HepG2 (cell line): ENCODE results near the gene CFD. TPM values are rescaled to one million over a fixed set of nuclear protein-coding genes. Genes with fewer than 3 reads are reported as not detected.
A peak's percentile ranks its signal among the peaks of the same experiment; 100 is the strongest.

Source experiments
- ATAC-seq: fragments of 200-7000 bp; cut with Tn5 transposase; 3 replicates; pipeline ENCODE4 v1.9.1; 2020; ENCODE audit warnings: mild to moderate bottlenecking, moderate library complexity
- BruUV-seq: library from RNA; stranded (reverse); fragments of 400-500 nt; replicated peaks from 2 replicates; lab custom pipeline; 2021; lab: Mats Ljungman, UMichigan
- CTCF ChIA-PET: fragments of 300-600 bp; formaldehyde crosslinking; extraction: SDS; loops from one replicate; lab custom pipeline; 2021; ENCODE audit warnings: low total read pairs, inconsistent platforms, low intra/inter-chr PET ratio; lab: Yijun Ruan, JAX
- POLR2A ChIA-PET: fragments of 350-600 bp; sonication (Branson Sonifier 250); formaldehyde crosslinking; loops from one replicate; lab custom pipeline; 2020; ENCODE audit warnings: antibody characterized with exemption, inconsistent platforms; lab: Yijun Ruan, JAX
- DNase-seq: peaks from one replicate; pipeline ENCODE4 v3.0.0-alpha.2; 2015; ENCODE audit warnings: low spot score
- FAIRE-seq: peaks from 3 replicates; lab custom pipeline; 2011; peaks lifted over from hg19 to GRCh38; lab: Jason Lieb, UNC
- H2AFZ ChIP-seq: one replicate; pipeline ENCODE4 v1.6.1; 2011; ENCODE audit warnings: low read length, inconsistent platforms
- H3K27ac ChIP-seq: fragments of 300-600 bp; 3 replicates; pipeline ENCODE4 v1.8.0; 2011; ENCODE audit warnings: mixed run types, mild to moderate bottlenecking, mixed read lengths, low read length, inconsistent platforms; ENCODE audit not compliant: insufficient read depth; ENCODE audit errors: extremely low read length
- H3K27me3 ChIP-seq, 2 experiments: fragments of 200-600 bp in 1 of 2; 2 replicates in 1 of 2; 3 replicates in 1 of 2; pipeline versions ENCODE4 v1.6.0 to v1.8.0; 2011; ENCODE audit warnings: low read length in 2 of 2, mild to moderate bottlenecking in 2 of 2, moderate library complexity in 2 of 2, inconsistent platforms in 1 of 2; ENCODE audit not compliant: insufficient read depth in 2 of 2, control insufficient read depth in 1 of 2
- H3K36me3 ChIP-seq, 2 experiments: fragments of 200-600 bp in 1 of 2; replicated peaks in 1 of 2; 2 replicates in 1 of 2; 3 replicates in 1 of 2; pipeline versions ENCODE4 v1.5.1 to v1.8.0; 2011; ENCODE audit warnings: low read length in 2 of 2, inconsistent platforms in 1 of 2; ENCODE audit not compliant: insufficient read depth in 2 of 2, control insufficient read depth in 1 of 2
- H3K4me1 ChIP-seq: 2 replicates; pipeline ENCODE4 v1.5.1; 2012; ENCODE audit warnings: low read length, inconsistent platforms; ENCODE audit not compliant: insufficient read depth
- H3K4me2 ChIP-seq: 2 replicates; pipeline ENCODE4 v1.6.0; 2011; ENCODE audit warnings: low read depth, low read length, inconsistent platforms
- H3K4me3 ChIP-seq, 3 experiments: fragments of 200-600 bp in 1 of 3; sonication (generic), shearing (Covaris generic) in 1 of 3; replicated peaks in 1 of 3; 2 replicates each; pipeline ENCODE4 v1.5.1; 2011 to 2016; ENCODE audit warnings: low read length in 3 of 3, inconsistent platforms in 2 of 3, low read depth in 2 of 3, mild to moderate bottlenecking in 2 of 3, control low read depth in 1 of 3, mixed read lengths in 1 of 3; ENCODE audit not compliant: insufficient read depth in 1 of 3
- H3K79me2 ChIP-seq: one replicate; pipeline ENCODE4 v1.6.1; 2011; ENCODE audit warnings: low read length, inconsistent platforms; ENCODE audit not compliant: insufficient read depth
- H3K9ac ChIP-seq: 2 replicates; pipeline ENCODE4 v1.6.0; 2011; ENCODE audit warnings: mild to moderate bottlenecking, low read depth, low read length, inconsistent platforms; ENCODE audit not compliant: insufficient read depth
- H3K9me3 ChIP-seq: 2 replicates; pipeline ENCODE4 v1.5.1; 2012; ENCODE audit warnings: mild to moderate bottlenecking, low read length
- H4K20me1 ChIP-seq: 2 replicates; pipeline ENCODE4 v1.6.0; 2011; ENCODE audit warnings: inconsistent platforms, mild to moderate bottlenecking, low read length, moderate library complexity; ENCODE audit not compliant: insufficient read depth
- BRD4 ChIP-seq: sonication (generic); formaldehyde crosslinking; IDR thresholded peaks from 2 replicates; pipeline ENCODE4 v1.4.0; 2020; ENCODE audit warnings: missing genetic modification reagents
- ZNF205 ChIP-seq: IDR thresholded peaks from 2 replicates; pipeline ENCODE4 v1.6.1; 2018; ENCODE audit warnings: missing biosample characterization, missing genetic modification reagents
- WGBS: methylation state at CpG from one replicate; pipeline ENCODE4 v1.1.6; 2017; ENCODE audit warnings: low lambda C conversion rate; 5-methylcytosine and 5-hydroxymethylcytosine counted together
- in situ Hi-C: cut with HindIII; loops from 2 replicates; pipeline ENCODE4 v1.10.0; 2017; ENCODE audit warnings: low pct_unique_long_range_greater_than_20kb; ENCODE audit not compliant: extremely low pct_ligation_motif_present
- intact Hi-C: fragments of 100-400 bp; cut with micrococcal nuclease; formaldehyde crosslinking; loops from one replicate; pipeline ENCODE4 v1.10.0; 2022; ENCODE audit not compliant: unreplicated experiment
- polyA plus RNA-seq, 8 experiments: library from polyadenylated mRNA; depleted of rRNA in 3 of 8; stranded (reverse) in 7 of 8; unstranded in 1 of 8; fragments of >200 nt; fragmentation: Illumina TruSeq in 4 of 8; extraction: Trizol in 4 of 8; gene quantifications; 2 replicates each; pipeline versions ENCODE4 v1.2.1 to v1.2.3, GENCODE V29; 2011 to 2016; ENCODE audit warnings: low read depth in 4 of 8, missing spikeins in 1 of 8, mixed read lengths in 1 of 8; ENCODE audit not compliant: insufficient read depth in 1 of 8
- total RNA-seq, 5 experiments: library from RNA; depleted of rRNA; stranded (reverse); fragments of >200 nt; fragmentation: Illumina TruSeq; extraction: Trizol; gene quantifications; 2 replicates each; pipeline ENCODE4 v1.2.3, GENCODE V29; 2016; ENCODE audit warnings: low read depth in 1 of 5
- TF ChIP-seq, protein P1 (sequence below), 2 experiments: sonication (generic) in 1 of 2; formaldehyde crosslinking in 1 of 2; IDR thresholded peaks; 2 replicates each; pipeline versions ENCODE4 v1.4.0 to v1.6.1; 2018 to 2020; ENCODE audit warnings: missing genetic modification reagents in 2 of 2, borderline replicate concordance in 1 of 2, low read depth in 1 of 2, mild to moderate bottlenecking in 1 of 2, missing biosample characterization in 1 of 2
- TF ChIP-seq, protein P2 (sequence below): sonication (generic); formaldehyde crosslinking; IDR thresholded peaks from 2 replicates; pipeline ENCODE4 v1.8.0; 2022; ENCODE audit warnings: mild to moderate bottlenecking, missing genetic modification reagents; ENCODE audit not compliant: insufficient replicate concordance
- TF ChIP-seq, protein P3 (sequence below): sonication (generic); formaldehyde crosslinking; IDR thresholded peaks from 2 replicates; pipeline ENCODE4 v1.4.0; 2020; ENCODE audit warnings: mild to moderate bottlenecking, missing genetic modification reagents
- TF ChIP-seq, protein P4 (sequence below): sonication (generic); formaldehyde crosslinking; IDR thresholded peaks from 2 replicates; pipeline ENCODE4 v1.5.0; 2020; ENCODE audit warnings: missing genetic modification reagents, mild to moderate bottlenecking, borderline replicate concordance

Gene CFD
- total and polyA plus RNA-seq, 2 of the 13 experiments (the other 11 are each of a cell fraction or from before 2014, with no cell fraction given) = 2.3 to 4.6 TPM

DNA sequence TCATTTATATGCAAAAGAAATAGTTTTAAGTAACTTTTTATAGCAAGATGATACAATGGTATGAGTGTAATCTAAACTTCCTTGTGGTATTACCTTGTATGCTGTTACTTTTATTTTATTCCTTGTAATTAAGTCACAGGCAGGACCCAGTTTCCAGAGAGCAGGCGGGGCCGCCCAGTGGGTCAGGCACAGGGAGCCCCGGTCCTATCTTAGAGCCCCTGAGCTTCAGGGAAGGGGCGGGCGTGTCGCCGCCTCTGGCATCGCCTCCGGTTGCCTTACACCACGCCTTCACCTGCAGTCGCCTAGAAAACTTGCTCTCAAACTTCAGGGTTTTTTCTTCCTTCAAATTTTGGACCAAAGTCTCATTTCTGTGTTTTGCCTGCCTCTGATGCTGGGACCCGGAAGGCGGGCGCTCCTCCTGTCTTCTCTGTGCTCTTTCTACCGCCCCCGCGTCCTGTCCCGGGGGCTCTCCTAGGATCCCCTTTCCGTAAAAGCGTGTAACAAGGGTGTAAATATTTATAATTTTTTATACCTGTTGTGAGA lies 47.9 kb upstream of the CFD start:
- Histone ChIP-seq H3K9me3 (no peaks in the 10 kb centered on the region), H4K20me1 (peaks cover 45% of the 10 kb centered on the region), H3K36me3 (peaks cover 28 to 52% of the 10 kb centered on the region in 2 experiments; a peak in 4 of 5 replicates), H2AFZ (no peak overlapping the region), H3K79me2 (peaks cover 13% of the 10 kb centered on the region), H3K4me1 (no peaks in the 10 kb centered on the region), H3K9ac (no peak overlapping the region), H3K4me2 (no peak overlapping the region), H3K27ac (no peak overlapping the region), H3K27me3 (no peaks in the 10 kb centered on the region), H3K4me3 (no peak overlapping the region)
- intact Hi-C loops (no loop called here), in situ Hi-C loops (no loop called here)
- CTCF ChIA-PET = no interaction called here
- FAIRE-seq (no peak), DNase-seq (no peak), ATAC-seq (no peak)
- TF ChIP-seq, protein P1, sequence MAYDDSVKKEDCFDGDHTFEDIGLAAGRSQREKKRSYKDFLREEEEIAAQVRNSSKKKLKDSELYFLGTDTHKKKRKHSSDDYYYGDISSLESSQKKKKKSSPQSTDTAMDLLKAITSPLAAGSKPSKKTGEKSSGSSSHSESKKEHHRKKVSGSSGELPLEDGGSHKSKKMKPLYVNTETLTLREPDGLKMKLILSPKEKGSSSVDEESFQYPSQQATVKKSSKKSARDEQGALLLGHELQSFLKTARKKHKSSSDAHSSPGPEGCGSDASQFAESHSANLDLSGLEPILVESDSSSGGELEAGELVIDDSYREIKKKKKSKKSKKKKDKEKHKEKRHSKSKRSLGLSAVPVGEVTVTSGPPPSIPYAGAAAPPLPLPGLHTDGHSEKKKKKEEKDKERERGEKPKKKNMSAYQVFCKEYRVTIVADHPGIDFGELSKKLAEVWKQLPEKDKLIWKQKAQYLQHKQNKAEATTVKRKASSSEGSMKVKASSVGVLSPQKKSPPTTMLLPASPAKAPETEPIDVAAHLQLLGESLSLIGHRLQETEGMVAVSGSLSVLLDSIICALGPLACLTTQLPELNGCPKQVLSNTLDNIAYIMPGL (CRISPR knock-in tag; IDR thresholded peaks at IDR 0.05; ENCODE audit: borderline replicate concordance in 1 of 2, low read depth in 1 of 2) = no peak
- TF ChIP-seq, protein P2, sequence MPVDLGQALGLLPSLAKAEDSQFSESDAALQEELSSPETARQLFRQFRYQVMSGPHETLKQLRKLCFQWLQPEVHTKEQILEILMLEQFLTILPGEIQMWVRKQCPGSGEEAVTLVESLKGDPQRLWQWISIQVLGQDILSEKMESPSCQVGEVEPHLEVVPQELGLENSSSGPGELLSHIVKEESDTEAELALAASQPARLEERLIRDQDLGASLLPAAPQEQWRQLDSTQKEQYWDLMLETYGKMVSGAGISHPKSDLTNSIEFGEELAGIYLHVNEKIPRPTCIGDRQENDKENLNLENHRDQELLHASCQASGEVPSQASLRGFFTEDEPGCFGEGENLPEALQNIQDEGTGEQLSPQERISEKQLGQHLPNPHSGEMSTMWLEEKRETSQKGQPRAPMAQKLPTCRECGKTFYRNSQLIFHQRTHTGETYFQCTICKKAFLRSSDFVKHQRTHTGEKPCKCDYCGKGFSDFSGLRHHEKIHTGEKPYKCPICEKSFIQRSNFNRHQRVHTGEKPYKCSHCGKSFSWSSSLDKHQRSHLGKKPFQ (CRISPR knock-in tag) = no peak
- TF ChIP-seq BRD4 (CRISPR knock-in tag) = no peak
- TF ChIP-seq, protein P3, sequence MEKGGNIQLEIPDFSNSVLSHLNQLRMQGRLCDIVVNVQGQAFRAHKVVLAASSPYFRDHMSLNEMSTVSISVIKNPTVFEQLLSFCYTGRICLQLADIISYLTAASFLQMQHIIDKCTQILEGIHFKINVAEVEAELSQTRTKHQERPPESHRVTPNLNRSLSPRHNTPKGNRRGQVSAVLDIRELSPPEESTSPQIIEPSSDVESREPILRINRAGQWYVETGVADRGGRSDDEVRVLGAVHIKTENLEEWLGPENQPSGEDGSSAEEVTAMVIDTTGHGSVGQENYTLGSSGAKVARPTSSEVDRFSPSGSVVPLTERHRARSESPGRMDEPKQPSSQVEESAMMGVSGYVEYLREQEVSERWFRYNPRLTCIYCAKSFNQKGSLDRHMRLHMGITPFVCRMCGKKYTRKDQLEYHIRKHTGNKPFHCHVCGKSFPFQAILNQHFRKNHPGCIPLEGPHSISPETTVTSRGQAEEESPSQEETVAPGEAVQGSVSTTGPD (CRISPR knock-in tag) = no peak
- TF ChIP-seq, protein P4, sequence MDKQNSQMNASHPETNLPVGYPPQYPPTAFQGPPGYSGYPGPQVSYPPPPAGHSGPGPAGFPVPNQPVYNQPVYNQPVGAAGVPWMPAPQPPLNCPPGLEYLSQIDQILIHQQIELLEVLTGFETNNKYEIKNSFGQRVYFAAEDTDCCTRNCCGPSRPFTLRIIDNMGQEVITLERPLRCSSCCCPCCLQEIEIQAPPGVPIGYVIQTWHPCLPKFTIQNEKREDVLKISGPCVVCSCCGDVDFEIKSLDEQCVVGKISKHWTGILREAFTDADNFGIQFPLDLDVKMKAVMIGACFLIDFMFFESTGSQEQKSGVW = no peak
- TF ChIP-seq ZNF205 (CRISPR knock-in tag) = no peak
- WGBS = 95% methylated on average over 20 of the region's 20 CpGs
- POLR2A ChIA-PET = no interaction called here
- TSS peak; percentile 55 for BruUV-seq
